Type B pancreatic cell (in vitro differentiated cells): ENCODE results near the gene ELL. TPM values are rescaled to one million over a fixed set of nuclear protein-coding genes. Genes with fewer than 3 reads are reported as not detected.
"Not testable (repeated sequence)": the region's sequence is repeated elsewhere in the genome, so short reads cannot be mapped to it uniquely, and the experiment has no call there.

Experiments
- DNase-seq: peaks from one replicate; pipeline ENCODE4 v3.0.0; 2021; ENCODE audit warnings: mixed read lengths; ENCODE audit not compliant: unreplicated experiment; ENCODE audit errors: extremely low spot score
- H3K27ac Mint-ChIP-seq: 2 replicates; pipeline ENCODE4 v1.8.0; 2021; ENCODE audit warnings: mild to moderate bottlenecking, mixed read lengths
- H3K27me3 Mint-ChIP-seq: 2 replicates; pipeline ENCODE4 v1.8.0; 2021; ENCODE audit warnings: mixed read lengths
- H3K36me3 Mint-ChIP-seq: 2 replicates; pipeline ENCODE4 v1.8.0; 2021; ENCODE audit warnings: mixed read lengths
- H3K4me1 Mint-ChIP-seq: one replicate; pipeline ENCODE4 v1.8.0; 2021; ENCODE audit warnings: mixed read lengths; ENCODE audit not compliant: unreplicated experiment
- H3K4me3 Mint-ChIP-seq: 2 replicates; pipeline ENCODE4 v1.8.0; 2021; ENCODE audit warnings: mild to moderate bottlenecking, mixed read lengths
- H3K9me3 Mint-ChIP-seq: 2 replicates; pipeline ENCODE4 v1.8.0; 2021; ENCODE audit warnings: mixed read lengths
- total RNA-seq: library from RNA; stranded (reverse); gene quantifications from 2 replicates; pipeline ENCODE4 v1.2.1, GENCODE V29; 2021; ENCODE audit warnings: low replicate concordance
- TF ChIP-seq, protein P1 (sequence below): fragments of 200-600 bp; sonication (generic); conservative IDR thresholded peaks from 2 replicates; pipeline ENCODE4 v1.5.0; 2021; ENCODE audit warnings: antibody characterized with exemption, mild to moderate bottlenecking

Gene ELL
- total RNA-seq, 1 donor from 2014 or later, result 13.6 TPM

DNA sequence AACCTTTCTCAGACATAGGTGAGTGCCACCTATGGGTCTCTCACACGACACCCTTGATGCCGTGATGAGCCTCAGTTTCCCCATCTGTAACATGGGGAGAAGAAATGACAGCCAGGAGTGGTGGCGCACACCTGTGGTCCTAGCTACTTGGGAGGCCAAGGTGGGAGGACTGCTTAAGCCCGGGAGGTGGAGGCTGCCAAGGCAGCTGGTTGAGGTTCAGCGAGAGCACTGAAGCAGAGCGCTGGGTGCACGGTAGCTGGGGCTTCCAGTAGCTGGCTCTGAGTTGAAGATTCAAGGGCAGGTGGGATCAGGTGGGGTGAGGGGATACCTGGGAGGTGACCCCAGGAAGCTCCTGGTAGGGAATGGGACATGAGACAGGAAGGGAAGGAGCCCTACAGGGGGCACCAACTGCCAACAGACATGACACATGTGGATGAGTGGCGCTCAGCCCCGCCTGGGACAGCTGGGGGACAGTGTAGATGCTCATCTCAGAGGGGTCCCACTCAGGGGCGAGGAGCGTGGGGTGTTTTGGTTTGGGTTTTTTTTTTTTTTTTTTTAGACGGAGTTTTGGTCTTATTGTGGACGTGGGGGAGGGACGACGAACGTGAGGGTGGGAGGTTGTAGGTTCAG, 109.1 kb downstream of the ELL start:
- Mint-ChIP-seq H3K27ac (peak overlapping the region; percentile 56), H3K4me1 (peaks cover 31% of the 10 kb centered on the region), H3K4me3 (no peak overlapping the region), H3K36me3 (no peaks in the 10 kb centered on the region), H3K27me3 (peaks cover 4% of the 10 kb centered on the region), H3K9me3 (no peaks in the 10 kb centered on the region)
- DNase-seq, result no peak
- TF ChIP-seq, protein P1, sequence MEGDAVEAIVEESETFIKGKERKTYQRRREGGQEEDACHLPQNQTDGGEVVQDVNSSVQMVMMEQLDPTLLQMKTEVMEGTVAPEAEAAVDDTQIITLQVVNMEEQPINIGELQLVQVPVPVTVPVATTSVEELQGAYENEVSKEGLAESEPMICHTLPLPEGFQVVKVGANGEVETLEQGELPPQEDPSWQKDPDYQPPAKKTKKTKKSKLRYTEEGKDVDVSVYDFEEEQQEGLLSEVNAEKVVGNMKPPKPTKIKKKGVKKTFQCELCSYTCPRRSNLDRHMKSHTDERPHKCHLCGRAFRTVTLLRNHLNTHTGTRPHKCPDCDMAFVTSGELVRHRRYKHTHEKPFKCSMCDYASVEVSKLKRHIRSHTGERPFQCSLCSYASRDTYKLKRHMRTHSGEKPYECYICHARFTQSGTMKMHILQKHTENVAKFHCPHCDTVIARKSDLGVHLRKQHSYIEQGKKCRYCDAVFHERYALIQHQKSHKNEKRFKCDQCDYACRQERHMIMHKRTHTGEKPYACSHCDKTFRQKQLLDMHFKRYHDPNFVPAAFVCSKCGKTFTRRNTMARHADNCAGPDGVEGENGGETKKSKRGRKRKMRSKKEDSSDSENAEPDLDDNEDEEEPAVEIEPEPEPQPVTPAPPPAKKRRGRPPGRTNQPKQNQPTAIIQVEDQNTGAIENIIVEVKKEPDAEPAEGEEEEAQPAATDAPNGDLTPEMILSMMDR, result no peak

DNA sequence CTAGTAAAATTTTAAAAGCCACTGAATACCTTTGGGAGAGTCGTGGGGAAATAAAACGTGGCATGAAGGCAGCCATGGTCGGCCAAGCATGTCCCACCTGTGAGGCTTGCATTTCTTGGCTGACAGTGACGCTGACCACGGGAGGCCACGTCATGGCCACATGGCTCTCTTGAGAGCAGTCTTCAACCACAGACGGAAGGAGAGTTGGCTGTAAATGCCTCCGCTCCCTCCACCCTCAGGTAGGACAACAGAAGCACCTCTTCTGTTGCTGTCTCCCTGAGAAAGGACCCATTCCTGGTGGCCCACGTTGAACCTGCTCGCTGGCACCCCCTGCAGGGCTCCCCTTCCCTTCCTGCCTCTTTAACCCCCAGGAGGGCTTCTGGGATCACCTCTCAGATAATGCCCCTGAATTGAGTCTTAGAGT, 113.8 kb downstream of the ELL start:
- TF ChIP-seq, protein P1, result peak; percentile 62
- Mint-ChIP-seq H3K27ac (no peak overlapping the region), H3K4me1 (peaks cover 10% of the 10 kb centered on the region), H3K36me3 (no peaks in the 10 kb centered on the region), H3K27me3 (peaks cover 4% of the 10 kb centered on the region), H3K4me3 (no peak overlapping the region), H3K9me3 (no peaks in the 10 kb centered on the region)
- DNase-seq, result no peak

DNA sequence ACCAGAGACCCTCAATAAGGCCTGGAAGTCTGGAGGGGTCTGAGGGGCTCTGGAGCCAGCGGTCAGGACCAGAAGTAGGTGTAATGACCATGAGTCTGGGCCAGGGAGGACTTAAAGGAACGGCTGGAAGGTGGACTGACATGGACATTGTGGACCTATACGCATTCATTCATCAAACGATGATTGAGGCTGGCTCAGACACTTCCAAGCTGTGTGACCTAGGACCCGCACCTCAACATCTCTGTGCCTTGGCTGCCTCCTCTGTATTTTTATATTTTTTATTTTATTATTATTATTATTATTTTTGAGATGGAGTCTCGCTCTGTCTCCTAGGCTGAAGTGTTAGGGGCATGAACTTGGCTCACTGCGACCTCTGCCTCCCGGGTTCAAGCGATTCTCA, 115.1 kb downstream of the ELL start:
- no peak for DNase-seq
- Mint-ChIP-seq H3K9me3 (no peaks in the 10 kb centered on the region), H3K36me3 (no peaks in the 10 kb centered on the region), H3K4me3 (no peak overlapping the region), H3K4me1 (peaks cover 21% of the 10 kb centered on the region), H3K27ac (no peak overlapping the region), H3K27me3 (peaks cover 4% of the 10 kb centered on the region)
- TF ChIP-seq, protein P1, result no peak

DNA sequence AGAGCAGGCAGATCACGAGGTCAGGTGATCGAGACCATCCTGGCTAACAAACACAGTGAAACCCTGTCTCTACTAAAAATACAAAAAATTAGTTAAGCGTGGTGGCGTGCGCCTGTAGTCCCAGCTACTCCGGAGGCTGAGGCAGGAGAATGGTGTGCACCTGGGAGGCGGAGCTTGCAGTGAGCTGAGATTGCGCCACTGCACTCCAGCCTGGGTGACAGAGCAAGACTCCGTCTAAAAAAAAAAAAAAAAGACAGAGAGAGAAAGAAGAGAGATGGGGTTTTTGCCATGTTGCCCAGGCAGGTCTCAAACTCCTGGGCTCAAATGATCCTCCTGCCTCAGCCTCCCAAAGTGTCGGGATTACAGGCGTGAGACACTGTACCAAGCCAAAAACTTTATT, 116.1 kb downstream of the ELL start:
- peaks cover 23% of the 10 kb centered on the region for H3K4me1 Mint-ChIP-seq
- not testable (repeated sequence) for H3K9me3 Mint-ChIP-seq, DNase-seq, H3K27ac Mint-ChIP-seq, H3K27me3 Mint-ChIP-seq, H3K36me3 Mint-ChIP-seq, H3K4me3 Mint-ChIP-seq

DNA sequence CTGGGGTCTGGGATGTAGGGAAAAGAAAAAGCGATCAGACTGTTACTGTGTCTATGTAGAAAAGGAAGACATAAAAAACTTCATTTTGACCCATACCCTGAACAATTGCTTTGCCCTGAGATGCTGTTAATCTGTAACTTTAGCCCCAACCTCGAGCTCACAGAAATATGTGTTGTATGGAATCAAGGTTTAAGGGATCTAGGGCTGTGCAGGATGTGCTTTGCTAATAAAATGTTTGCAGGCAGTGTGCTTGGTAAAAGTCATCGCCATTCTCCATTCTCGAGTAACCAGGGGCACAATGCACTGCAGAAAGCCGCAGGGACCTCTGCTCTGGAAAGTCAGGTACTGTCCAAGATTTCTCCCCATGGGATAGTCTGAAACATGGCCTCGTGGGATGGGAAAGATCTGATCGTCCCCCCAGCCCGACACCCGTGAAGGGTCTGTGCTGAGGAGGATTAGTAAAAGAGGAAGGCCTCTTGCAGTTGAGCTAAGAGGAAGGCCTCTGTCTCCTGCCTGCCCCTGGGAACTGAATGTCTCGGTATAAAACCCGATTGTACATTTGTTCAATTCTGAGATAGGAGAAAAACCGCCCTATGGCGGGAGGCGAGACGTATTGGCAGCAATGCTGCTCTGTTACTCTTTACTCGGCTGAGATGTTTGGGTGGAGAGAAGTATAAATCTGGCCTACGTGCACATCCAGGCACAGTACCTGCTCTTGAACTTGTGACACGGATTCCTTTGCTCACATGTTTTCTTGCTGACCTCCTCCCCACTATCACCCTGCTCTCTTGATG, 119.2 kb downstream of the ELL start:
- not testable (repeated sequence) for H3K36me3 Mint-ChIP-seq, H3K9me3 Mint-ChIP-seq, DNase-seq, H3K27me3 Mint-ChIP-seq, H3K4me3 Mint-ChIP-seq
- H3K27ac Mint-ChIP-seq, result peak overlapping the region; percentile 75
- peaks cover 17% of the 10 kb centered on the region for H3K4me1 Mint-ChIP-seq

DNA sequence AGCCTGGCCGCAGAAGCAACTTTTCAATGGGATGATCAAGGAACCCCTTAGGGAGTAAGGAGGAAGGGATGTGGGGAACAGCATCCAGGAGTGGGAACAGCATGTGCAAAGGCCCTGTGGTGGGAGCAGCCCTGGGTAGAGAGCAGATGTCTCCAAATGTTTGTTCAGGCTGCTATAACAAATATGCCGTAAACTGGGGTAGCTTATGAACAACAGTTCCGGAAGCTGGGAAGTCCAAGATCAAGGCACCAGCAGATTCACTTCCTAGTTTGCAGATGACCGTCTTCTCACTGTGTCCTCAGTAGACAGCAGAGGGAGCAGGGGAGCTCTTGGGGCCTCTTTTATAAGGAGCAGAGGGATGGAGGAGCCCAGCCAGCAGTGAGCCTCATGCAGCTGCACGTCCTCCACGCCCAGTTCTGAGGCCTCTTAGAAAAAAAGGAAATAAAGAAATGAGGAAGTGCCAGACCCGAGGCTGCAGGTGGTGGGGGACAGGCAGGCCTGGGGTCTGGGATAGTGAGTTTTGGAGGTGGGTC, 120.2 kb downstream of the ELL start:
- Mint-ChIP-seq H3K27me3 (no peaks in the 10 kb centered on the region), H3K4me1 (peaks cover 17% of the 10 kb centered on the region), H3K4me3 (peak overlapping the region; percentile 31), H3K9me3 (no peaks in the 10 kb centered on the region), H3K36me3 (no peaks in the 10 kb centered on the region), H3K27ac (peak overlapping the region; percentile 93)
- TF ChIP-seq, protein P1, result peak; percentile 59
- no peak for DNase-seq
